ENCODE results near the gene RSKR.

DNA sequence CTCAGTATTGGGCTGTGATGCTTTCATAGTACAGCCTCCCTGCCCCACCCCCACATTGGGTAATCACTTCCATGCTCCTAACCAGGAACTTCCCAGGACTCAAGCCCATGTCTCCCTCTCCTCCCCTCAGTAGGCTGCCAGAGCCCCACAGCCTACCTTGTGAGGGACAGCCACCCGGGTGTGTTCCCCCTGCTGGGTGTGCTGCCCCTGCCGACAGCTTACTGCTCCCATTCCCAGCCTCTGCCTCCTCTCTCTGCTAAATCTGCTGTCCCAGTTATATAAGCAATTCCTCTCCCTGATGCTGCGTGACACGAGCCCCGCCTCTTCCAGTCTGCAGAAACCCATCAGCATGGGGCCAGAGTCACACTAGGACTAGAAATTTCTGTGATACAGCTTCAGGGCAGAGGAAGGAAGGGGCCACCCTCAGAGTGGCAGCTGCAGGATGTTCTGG, at the start of gene RSKR:
- TF ChIP-seq, protein P1, sequence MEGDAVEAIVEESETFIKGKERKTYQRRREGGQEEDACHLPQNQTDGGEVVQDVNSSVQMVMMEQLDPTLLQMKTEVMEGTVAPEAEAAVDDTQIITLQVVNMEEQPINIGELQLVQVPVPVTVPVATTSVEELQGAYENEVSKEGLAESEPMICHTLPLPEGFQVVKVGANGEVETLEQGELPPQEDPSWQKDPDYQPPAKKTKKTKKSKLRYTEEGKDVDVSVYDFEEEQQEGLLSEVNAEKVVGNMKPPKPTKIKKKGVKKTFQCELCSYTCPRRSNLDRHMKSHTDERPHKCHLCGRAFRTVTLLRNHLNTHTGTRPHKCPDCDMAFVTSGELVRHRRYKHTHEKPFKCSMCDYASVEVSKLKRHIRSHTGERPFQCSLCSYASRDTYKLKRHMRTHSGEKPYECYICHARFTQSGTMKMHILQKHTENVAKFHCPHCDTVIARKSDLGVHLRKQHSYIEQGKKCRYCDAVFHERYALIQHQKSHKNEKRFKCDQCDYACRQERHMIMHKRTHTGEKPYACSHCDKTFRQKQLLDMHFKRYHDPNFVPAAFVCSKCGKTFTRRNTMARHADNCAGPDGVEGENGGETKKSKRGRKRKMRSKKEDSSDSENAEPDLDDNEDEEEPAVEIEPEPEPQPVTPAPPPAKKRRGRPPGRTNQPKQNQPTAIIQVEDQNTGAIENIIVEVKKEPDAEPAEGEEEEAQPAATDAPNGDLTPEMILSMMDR (IDR thresholded peaks at IDR 0.05 in 8 of 11, conservative IDR thresholded peaks at IDR 0.05 in 3 of 11): no peak
- TF ChIP-seq POLR2A (IDR thresholded peaks at IDR 0.05): no peak
- peak in 1 of 3 donors; percentile 37 for TF ChIP-seq POLR2AphosphoS5 (IDR thresholded peaks at IDR 0.05)

All from spleen (tissue), 7 donors.